Lower leg skin (tissue), 3 donors: ENCODE data around the gene PAGE3.

Experiments
- CTCF ChIP-seq, 3 donors: fragments of 450-650 bp; IDR thresholded peaks; one replicate each; pipeline ENCODE4 v1.5.1; 2016; ENCODE audit warnings: antibody characterized with exemption in 3 of 3, mild to moderate bottlenecking in 3 of 3, moderate library complexity in 2 of 3
- POLR2A ChIP-seq, 2 donors: fragments of 450-650 bp; IDR thresholded peaks; one replicate each; pipeline ENCODE4 v1.6.1; 2016 to 2017; ENCODE audit warnings: antibody characterized with exemption in 2 of 2, mild to moderate bottlenecking in 1 of 2, moderate library complexity in 1 of 2

- TF ChIP-seq CTCF (IDR thresholded peaks at IDR 0.05), result no peak
- no peak for TF ChIP-seq POLR2A (IDR thresholded peaks at IDR 0.05)
Measured at GRCh38 chrX:55264816-55265215, at the start of gene PAGE3.
